ENCODE data around the gene TESPA1. TPM values are rescaled to one million over a fixed set of nuclear protein-coding genes. Genes with fewer than 3 reads are reported as not detected.

TESPA1 gene
- total RNA-seq, 4 donors from 2014 or later = 0.80 to 3.1 TPM; not detected in 2

DNA sequence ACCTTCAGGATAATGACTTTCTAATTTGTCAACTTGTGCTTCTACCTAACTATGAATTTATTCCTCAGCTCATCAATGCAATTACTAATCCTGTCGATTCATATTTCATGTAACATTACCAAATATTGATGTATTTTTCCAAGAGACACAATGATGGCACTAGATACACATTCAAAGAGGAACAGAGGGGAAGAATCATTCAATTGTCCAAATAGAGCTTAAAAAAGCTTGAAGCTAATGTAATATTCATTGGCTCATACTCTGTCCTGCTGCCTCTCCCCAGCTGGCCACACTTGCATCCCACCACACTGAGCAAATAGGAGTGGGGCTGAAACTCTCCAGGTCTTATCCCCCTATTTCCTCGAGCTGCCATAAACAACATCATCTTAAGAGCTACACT, 9.3 kb downstream of the TESPA1 start:
- no peak overlapping the region for H3K27ac ChIP-seq
- H3K4me1 ChIP-seq = no peaks in the 10 kb centered on the region
- no peak for DNase-seq (ENCODE audit: low spot score in 2 of 2)
- H3K9me3 ChIP-seq = no peaks in the 10 kb centered on the region
- no peaks in the 10 kb centered on the region for H3K36me3 ChIP-seq
- 87% methylated on average over 2 of the region's 2 CpGs for WGBS
- no peaks in the 10 kb centered on the region for H3K27me3 ChIP-seq
- H3K4me3 ChIP-seq = no peak overlapping the region
- no peak for TF ChIP-seq EP300 (IDR thresholded peaks at IDR 0.05)
- no peak for TF ChIP-seq POLR2AphosphoS5 (IDR thresholded peaks at IDR 0.05)
- no peak for TF ChIP-seq POLR2A (IDR thresholded peaks at IDR 0.05)
- no peak for TF ChIP-seq CTCF (IDR thresholded peaks at IDR 0.05)

GRCh38 chr12:54974279-54974678, 10.3 kb downstream of the TESPA1 start:
- no peak for TF ChIP-seq EP300 (IDR thresholded peaks at IDR 0.05)
- no peak for TF ChIP-seq CTCF (IDR thresholded peaks at IDR 0.05)
- TF ChIP-seq POLR2A (IDR thresholded peaks at IDR 0.05) = no peak
- no peak for TF ChIP-seq POLR2AphosphoS5 (IDR thresholded peaks at IDR 0.05)
- H3K4me1 ChIP-seq = no peaks in the 10 kb centered on the region
- 83% methylated on average over 12 of the region's 12 CpGs for WGBS
- H3K9me3 ChIP-seq = no peaks in the 10 kb centered on the region
- no peak for DNase-seq (ENCODE audit: low spot score in 2 of 2)
- H3K27me3 ChIP-seq = no peaks in the 10 kb centered on the region
- no peak overlapping the region for H3K4me3 ChIP-seq
- H3K27ac ChIP-seq = no peak overlapping the region
- no peaks in the 10 kb centered on the region for H3K36me3 ChIP-seq

GRCh38 chr12:54973556-54973955, 11.0 kb downstream of the TESPA1 start:
- 80% methylated on average over 3 of the region's 3 CpGs for WGBS
- H3K36me3 ChIP-seq = no peaks in the 10 kb centered on the region
- no peak overlapping the region for H3K27ac ChIP-seq
- H3K4me1 ChIP-seq = no peaks in the 10 kb centered on the region
- no peaks in the 10 kb centered on the region for H3K27me3 ChIP-seq
- TF ChIP-seq EP300 (IDR thresholded peaks at IDR 0.05) = no peak
- TF ChIP-seq POLR2A (IDR thresholded peaks at IDR 0.05) = no peak
- no peak for TF ChIP-seq CTCF (IDR thresholded peaks at IDR 0.05)
- TF ChIP-seq POLR2AphosphoS5 (IDR thresholded peaks at IDR 0.05) = no peak
- H3K4me3 ChIP-seq = no peak overlapping the region
- DNase-seq (ENCODE audit: low spot score in 2 of 2) = no peak
- no peaks in the 10 kb centered on the region for H3K9me3 ChIP-seq

GRCh38 chr12:54970741-54971140, 13.8 kb downstream of the TESPA1 start:
- H3K4me3 ChIP-seq = no peak overlapping the region
- no peak for DNase-seq (ENCODE audit: low spot score in 2 of 2)
- no peak for TF ChIP-seq EP300 (IDR thresholded peaks at IDR 0.05)
- TF ChIP-seq POLR2AphosphoS5 (IDR thresholded peaks at IDR 0.05) = no peak
- no peak for TF ChIP-seq POLR2A (IDR thresholded peaks at IDR 0.05)
- no peak for TF ChIP-seq CTCF (IDR thresholded peaks at IDR 0.05)
- no peaks in the 10 kb centered on the region for H3K9me3 ChIP-seq
- H3K4me1 ChIP-seq = peaks cover 7% of the 10 kb centered on the region
- no peaks in the 10 kb centered on the region for H3K27me3 ChIP-seq
- H3K27ac ChIP-seq = no peak overlapping the region
- H3K36me3 ChIP-seq = no peaks in the 10 kb centered on the region
- WGBS = 85% methylated on average over 3 of the region's 3 CpGs

DNA sequence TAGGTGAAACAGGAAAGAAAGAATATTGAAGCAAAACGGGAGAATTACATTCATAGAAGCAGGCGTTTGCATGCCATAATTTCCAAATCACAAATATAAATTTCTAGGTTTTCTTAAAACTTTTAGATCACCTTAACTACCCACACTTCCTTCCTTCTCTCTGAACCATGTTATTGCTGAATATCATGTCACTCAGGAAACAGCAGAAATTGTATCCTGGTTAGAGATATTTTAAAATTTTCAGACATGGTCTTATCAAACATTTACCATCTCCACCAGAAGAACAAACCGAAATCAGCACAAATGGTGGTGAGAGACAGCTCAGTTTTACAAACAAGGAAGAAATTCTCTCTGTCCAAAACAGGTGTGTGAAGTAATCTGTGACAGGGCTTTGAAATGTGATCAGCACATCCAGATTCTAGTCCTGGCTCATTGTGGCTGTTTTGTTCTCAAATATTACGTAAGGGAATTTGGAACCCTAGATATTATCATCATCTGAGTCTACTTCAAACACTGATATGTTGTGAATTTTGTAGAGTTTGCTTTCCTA, 16.3 kb downstream of the TESPA1 start:
- DNase-seq (ENCODE audit: low spot score in 2 of 2) = no peak
- Histone ChIP-seq H3K4me3 (no peak overlapping the region), H3K27ac (no peak overlapping the region), H3K4me1 (peaks cover 7% of the 10 kb centered on the region), H3K27me3 (no peaks in the 10 kb centered on the region), H3K36me3 (no peaks in the 10 kb centered on the region), H3K9me3 (no peaks in the 10 kb centered on the region)
- TF ChIP-seq POLR2A (IDR thresholded peaks at IDR 0.05) (no peak), POLR2AphosphoS5 (IDR thresholded peaks at IDR 0.05) (no peak), CTCF (IDR thresholded peaks at IDR 0.05) (no peak), EP300 (IDR thresholded peaks at IDR 0.05) (no peak)
- 50% methylated on average over 4 of the region's 4 CpGs for WGBS

All from suprapubic skin (tissue), 4 donors.